Measurements from ENCODE around the gene ACAA1. TPM values are rescaled to one million over a fixed set of nuclear protein-coding genes. Genes with fewer than 3 reads are reported as not detected.

ACAA1 gene
- total RNA-seq, 1 experiment from 2014 or later = 44.3 TPM

DNA sequence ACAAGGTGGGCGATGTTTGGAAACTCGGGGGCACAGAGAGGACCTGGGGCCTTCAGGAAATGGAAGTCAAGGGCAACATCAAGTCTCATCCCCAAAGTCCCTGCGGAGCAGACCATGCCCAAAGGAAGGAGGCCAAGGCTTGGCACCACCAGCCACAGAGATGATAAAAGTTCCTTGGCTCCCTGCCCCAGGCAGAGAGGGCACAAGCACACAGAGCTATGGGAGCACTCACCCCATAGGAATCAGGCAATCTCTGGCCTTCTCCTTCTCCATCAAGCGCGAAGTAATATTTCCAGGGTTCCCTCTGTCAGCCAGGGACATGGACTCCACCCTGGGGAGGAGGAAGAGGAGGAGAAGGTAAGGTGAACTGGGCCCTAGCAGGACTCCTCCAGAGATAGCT, 7.9 kb downstream of the ACAA1 start:
- TF ChIP-seq CTCF (conservative IDR thresholded peaks at IDR 0.05) = no peak
- Histone ChIP-seq H3K79me2 (ENCODE audit: insufficient read depth, low read length) (no peaks in the 10 kb centered on the region), H3K56ac (ENCODE audit: insufficient read length, low read depth, low read length) (no peak overlapping the region), H2BK5ac (ENCODE audit: insufficient read length, low read length) (no peak overlapping the region), H3K9me3 (ENCODE audit: control insufficient read depth, low read depth, low read length) (no peaks in the 10 kb centered on the region), H3K79me1 (ENCODE audit: insufficient read depth, low read depth, low read length, poor library complexity, severe bottlenecking) (no peaks in the 10 kb centered on the region), H4K5ac (ENCODE audit: insufficient read length, low read depth, low read length) (no peak overlapping the region), H3K18ac (ENCODE audit: insufficient read length, low read depth, low read length) (no peak overlapping the region), H2AK5ac (ENCODE audit: insufficient read length, low read length) (no peak overlapping the region), H3K4me2 (ENCODE audit: insufficient read depth, insufficient read length, low read length) (no peak overlapping the region), H3K14ac (ENCODE audit: insufficient read depth, low read length) (no peak overlapping the region), H4K20me1 (ENCODE audit: control insufficient read depth, insufficient read depth, insufficient read length) (no peaks in the 10 kb centered on the region), H3K23ac (ENCODE audit: insufficient read length, low read depth, low read length) (no peak overlapping the region), H2BK20ac (ENCODE audit: low read depth, low read length, poor library complexity, severe bottlenecking) (no peak overlapping the region), H3K9ac (ENCODE audit: extremely low read depth, insufficient read length, low read length) (no peak overlapping the region), H3K23me2 (ENCODE audit: insufficient read length, low read depth, low read length, poor library complexity, severe bottlenecking) (no peaks in the 10 kb centered on the region), H3T11ph (ENCODE audit: low read length) (no peak overlapping the region), H2AFZ (ENCODE audit: low read length) (no peak overlapping the region), H4K8ac (replicated peaks; ENCODE audit: insufficient read length, low read depth, low read length) (no peak overlapping the region), H2BK12ac (ENCODE audit: insufficient read length, low read depth, low read length) (no peak overlapping the region), H3K4me1 (ENCODE audit: insufficient read depth, low read length) (no peaks in the 10 kb centered on the region), H3K27me3 (ENCODE audit: insufficient read depth, low read length) (no peaks in the 10 kb centered on the region), H2BK15ac (ENCODE audit: low read depth, low read length) (no peak overlapping the region), H3K4ac (ENCODE audit: low read depth, low read length) (no peak overlapping the region), H3K27ac (ENCODE audit: insufficient read length, low read depth, low read length) (no peak overlapping the region), H4K91ac (ENCODE audit: insufficient read length, low read depth, low read length) (no peak overlapping the region), H2BK120ac (ENCODE audit: low read depth, low read length, poor library complexity, severe bottlenecking) (no peak overlapping the region)
- Mint-ChIP-seq H3K4me1 (peaks cover 4% of the 10 kb centered on the region in 2 experiments; a peak in 3 of 4 replicates), H3K36me3 (ENCODE audit: insufficient read depth in 1 of 3, low read depth in 3 of 3) (peaks cover 47 to 82% (median 58%) of the 10 kb centered on the region in 3 experiments), H3K27me3 (ENCODE audit: low read depth) (no peaks in the 10 kb centered on the region), H3K27ac (no peak overlapping the region), H3K9me3 (no peaks in the 10 kb centered on the region), H3K4me3 (no peak overlapping the region)
- DNase-seq = no peak
- no CpG with 5 or more reads among the region's 5 CpGs for WGBS (ENCODE audit: extremely low coverage, insufficient read length, low lambda C conversion rate)
